Caco-2 (cell line): ENCODE measurements around the gene C1orf35. TPM values are rescaled to one million over a fixed set of nuclear protein-coding genes. Genes with fewer than 3 reads are reported as not detected.

Experiments
- BruUV-seq: library from RNA; stranded (reverse); fragments of 400-500 nt; replicated peaks from 2 replicates; lab custom pipeline; 2021; lab: Mats Ljungman, UMichigan
- CTCF ChIA-PET: fragments of 300-600 bp; sonication (Branson Sonifier 250); formaldehyde crosslinking; loops from one replicate; lab custom pipeline; 2022; ENCODE audit warnings: antibody characterized with exemption; lab: Charles Lee
- POLR2A ChIA-PET: fragments of 300-600 bp; sonication (Branson Sonifier 250); formaldehyde crosslinking; loops from one replicate; lab custom pipeline; 2022; ENCODE audit warnings: antibody characterized with exemption; lab: Charles Lee
- DNase-seq, 2 experiments: peaks; one replicate each; pipeline versions ENCODE4 v3.0.0 to v3.0.0-alpha.2; 2020 to 2022
- H3K27me3 ChIP-seq: replicated peaks from 2 replicates; pipeline ENCODE4 v1.6.0; 2011; ENCODE audit warnings: low read length; ENCODE audit not compliant: control insufficient read depth, insufficient read depth
- H3K36me3 ChIP-seq: 2 replicates; pipeline ENCODE4 v1.5.1; 2011; ENCODE audit warnings: low read length; ENCODE audit not compliant: control insufficient read depth, insufficient read depth
- H3K4me1 ChIP-seq: fragments of 250-450 bp; sonication (Bioruptor Pico); 2 replicates; pipeline ENCODE4 v1.5.1; 2020; ENCODE audit warnings: mild to moderate bottlenecking
- H3K4me3 ChIP-seq: 2 replicates; pipeline ENCODE4 v1.5.1; 2011; ENCODE audit warnings: low read depth, mild to moderate bottlenecking, control low read depth, low read length
- H3K9me3 ChIP-seq: fragments of 250-450 bp; sonication (Bioruptor Pico); 2 replicates; pipeline ENCODE4 v1.5.1; 2020; ENCODE audit warnings: mild to moderate bottlenecking, moderate library complexity
- H3K27ac Mint-ChIP-seq: one replicate; pipeline ENCODE4 v1.8.0; 2022; ENCODE audit warnings: mixed read lengths; ENCODE audit not compliant: unreplicated experiment
- H3K27me3 Mint-ChIP-seq: one replicate; pipeline ENCODE4 v1.8.0; 2022; ENCODE audit warnings: mixed read lengths; ENCODE audit not compliant: insufficient read depth, unreplicated experiment
- H3K36me3 Mint-ChIP-seq: one replicate; pipeline ENCODE4 v1.8.0; 2022; ENCODE audit warnings: mild to moderate bottlenecking, mixed read lengths; ENCODE audit not compliant: insufficient read depth, unreplicated experiment
- H3K4me1 Mint-ChIP-seq: one replicate; pipeline ENCODE4 v1.8.0; 2022; ENCODE audit warnings: low read depth, mixed read lengths; ENCODE audit not compliant: unreplicated experiment
- H3K4me3 Mint-ChIP-seq: one replicate; pipeline ENCODE4 v1.8.0; 2022; ENCODE audit warnings: mild to moderate bottlenecking, moderate library complexity, mixed read lengths; ENCODE audit not compliant: unreplicated experiment
- H3K9me3 Mint-ChIP-seq: one replicate; pipeline ENCODE4 v1.8.0; 2022; ENCODE audit warnings: mixed read lengths; ENCODE audit not compliant: unreplicated experiment
- intact Hi-C: fragments of 100-400 bp; cut with micrococcal nuclease; formaldehyde crosslinking; loops from one replicate; pipeline ENCODE4 v1.10.0; 2022; ENCODE audit not compliant: unreplicated experiment
- total RNA-seq: library from RNA; stranded (reverse); gene quantifications from 2 replicates; pipeline ENCODE4 v1.2.3, GENCODE V29; 2022
- TF ChIP-seq, protein P1 (sequence below), 2 experiments: fragments of 200-600 bp in 1 of 2; IDR thresholded peaks; 1 replicate in 1 of 2; 2 replicates in 1 of 2; pipeline versions ENCODE4 v1.5.1 to v1.8.0; 2011 to 2022; ENCODE audit warnings: antibody characterized with exemption in 1 of 2, control low read depth in 1 of 2, inconsistent platforms in 1 of 2, low read depth in 1 of 2, low read length in 1 of 2, mild to moderate bottlenecking in 1 of 2, moderate library complexity in 1 of 2; ENCODE audit not compliant: insufficient read depth in 1 of 2, severe bottlenecking in 1 of 2, unreplicated experiment in 1 of 2

C1orf35 gene
- total RNA-seq, 1 experiment from 2014 or later, result 34.5 TPM

- Mint-ChIP-seq H3K4me1 (no peaks in the 10 kb centered on the region), H3K9me3 (no peaks in the 10 kb centered on the region), H3K4me3 (no peak overlapping the region), H3K27ac (no peak overlapping the region), H3K36me3 (no peaks in the 10 kb centered on the region), H3K27me3 (peaks cover 6% of the 10 kb centered on the region)
- Histone ChIP-seq H3K4me3 (no peak overlapping the region), H3K36me3 (no peaks in the 10 kb centered on the region), H3K27me3 (no peaks in the 10 kb centered on the region), H3K4me1 (no peaks in the 10 kb centered on the region), H3K9me3 (no peaks in the 10 kb centered on the region)
- ChIA-PET POLR2A (no interaction called here), CTCF (no interaction called here)
- TF ChIP-seq, protein P1, sequence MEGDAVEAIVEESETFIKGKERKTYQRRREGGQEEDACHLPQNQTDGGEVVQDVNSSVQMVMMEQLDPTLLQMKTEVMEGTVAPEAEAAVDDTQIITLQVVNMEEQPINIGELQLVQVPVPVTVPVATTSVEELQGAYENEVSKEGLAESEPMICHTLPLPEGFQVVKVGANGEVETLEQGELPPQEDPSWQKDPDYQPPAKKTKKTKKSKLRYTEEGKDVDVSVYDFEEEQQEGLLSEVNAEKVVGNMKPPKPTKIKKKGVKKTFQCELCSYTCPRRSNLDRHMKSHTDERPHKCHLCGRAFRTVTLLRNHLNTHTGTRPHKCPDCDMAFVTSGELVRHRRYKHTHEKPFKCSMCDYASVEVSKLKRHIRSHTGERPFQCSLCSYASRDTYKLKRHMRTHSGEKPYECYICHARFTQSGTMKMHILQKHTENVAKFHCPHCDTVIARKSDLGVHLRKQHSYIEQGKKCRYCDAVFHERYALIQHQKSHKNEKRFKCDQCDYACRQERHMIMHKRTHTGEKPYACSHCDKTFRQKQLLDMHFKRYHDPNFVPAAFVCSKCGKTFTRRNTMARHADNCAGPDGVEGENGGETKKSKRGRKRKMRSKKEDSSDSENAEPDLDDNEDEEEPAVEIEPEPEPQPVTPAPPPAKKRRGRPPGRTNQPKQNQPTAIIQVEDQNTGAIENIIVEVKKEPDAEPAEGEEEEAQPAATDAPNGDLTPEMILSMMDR (IDR thresholded peaks at IDR 0.05; ENCODE audit: insufficient read depth in 1 of 2, low read depth in 1 of 2, low read length in 1 of 2, severe bottlenecking in 1 of 2, unreplicated experiment in 1 of 2), result no peak
- no peak for DNase-seq
- intact Hi-C loops, result no loop called here
- no TSS peak for BruUV-seq
These were observed 37.4 kb downstream of the C1orf35 start for GRCh38 chr1:228065543-228066347.

- Mint-ChIP-seq H3K4me3 (no peak overlapping the region), H3K27me3 (peaks cover 6% of the 10 kb centered on the region), H3K36me3 (no peaks in the 10 kb centered on the region), H3K27ac (no peak overlapping the region), H3K9me3 (no peaks in the 10 kb centered on the region), H3K4me1 (no peaks in the 10 kb centered on the region)
- ChIA-PET POLR2A (no interaction called here), CTCF (no interaction called here)
- no TSS peak for BruUV-seq
- no peaks in the 10 kb centered on the region for H3K9me3 ChIP-seq
- H3K4me3 ChIP-seq, result no peak overlapping the region
- TF ChIP-seq, protein P1 (IDR thresholded peaks at IDR 0.05; ENCODE audit: insufficient read depth in 1 of 2, low read depth in 1 of 2, low read length in 1 of 2, severe bottlenecking in 1 of 2, unreplicated experiment in 1 of 2), result no peak
- no peak for DNase-seq
- H3K27me3 ChIP-seq, result no peaks in the 10 kb centered on the region
- intact Hi-C loops, result no loop called here
- H3K4me1 ChIP-seq, result no peaks in the 10 kb centered on the region
- H3K36me3 ChIP-seq, result no peaks in the 10 kb centered on the region
These were observed 38.2 kb downstream of the C1orf35 start for GRCh38 chr1:228064741-228065542.

DNA sequence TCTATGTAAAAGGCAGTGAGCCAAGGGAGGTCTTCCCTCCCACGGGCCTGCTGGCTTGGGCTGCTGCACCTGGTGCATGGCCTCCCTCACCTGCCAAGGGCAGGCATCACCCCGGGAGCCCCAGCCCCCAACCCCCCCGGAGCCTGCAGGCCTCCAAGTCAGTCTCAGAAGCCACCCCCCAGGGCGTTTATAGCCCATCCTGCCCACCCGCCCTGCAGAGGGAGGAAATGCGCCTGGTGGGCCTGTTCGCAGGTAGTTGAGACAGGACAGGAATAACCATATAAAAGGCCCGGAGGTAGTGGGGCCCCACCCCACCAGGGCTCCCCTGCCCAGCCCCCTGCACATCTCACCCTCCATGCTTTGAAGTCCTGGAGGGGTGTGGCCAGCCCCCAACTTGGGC lies 38.8 kb downstream of the C1orf35 start:
- H3K27ac Mint-ChIP-seq, result no peak overlapping the region
- intact Hi-C loops, result no loop called here

More for the DNA sequence above, 38.8 kb downstream of the C1orf35 start:
- no peaks in the 10 kb centered on the region for H3K4me1 ChIP-seq
- H3K4me3 ChIP-seq, result no peak overlapping the region
- BruUV-seq, result no TSS peak
- H3K9me3 Mint-ChIP-seq, result no peaks in the 10 kb centered on the region
- TF ChIP-seq, protein P1 (IDR thresholded peaks at IDR 0.05; ENCODE audit: insufficient read depth in 1 of 2, low read depth in 1 of 2, low read length in 1 of 2, severe bottlenecking in 1 of 2, unreplicated experiment in 1 of 2), result no peak
- no peaks in the 10 kb centered on the region for H3K27me3 ChIP-seq
- no peaks in the 10 kb centered on the region for H3K9me3 ChIP-seq
- no peak for DNase-seq
- H3K4me3 Mint-ChIP-seq, result no peak overlapping the region
- H3K27me3 Mint-ChIP-seq, result peaks cover 6% of the 10 kb centered on the region
- ChIA-PET CTCF (no interaction called here), POLR2A (no interaction called here)
- H3K4me1 Mint-ChIP-seq, result no peaks in the 10 kb centered on the region
- no peaks in the 10 kb centered on the region for H3K36me3 ChIP-seq
- H3K36me3 Mint-ChIP-seq, result no peaks in the 10 kb centered on the region
